Measurements from ENCODE around the gene DPEP1. TPM values are rescaled to one million over a fixed set of nuclear protein-coding genes. Genes with fewer than 3 reads are reported as not detected.
"Not testable (repeated sequence)": the region's sequence is repeated elsewhere in the genome, so short reads cannot be mapped to it uniquely, and the experiment has no call there.

The DPEP1 gene
- polyA plus RNA-seq, 3 donors: not detected

- Mint-ChIP-seq H3K27ac (no peak overlapping the region), H3K9me3 (peaks cover 0 to 4% (median 2%) of the 10 kb centered on the region in 7 donors), H3K36me3 (no peaks in the 10 kb centered on the region), H3K27me3 (ENCODE audit: low read depth in 3 of 3) (peaks cover 0 to 3% (median 0%) of the 10 kb centered on the region in 3 donors), H3K4me1 (no peaks in the 10 kb centered on the region), H3K4me3 (no peak overlapping the region)
- peaks cover 0 to 18% of the 10 kb centered on the region in 2 donors for H3K9me3 ChIP-seq (replicated peaks in 1 of 2; ENCODE audit: control insufficient read depth in 1 of 2, insufficient read depth in 1 of 2, low read length in 2 of 2)
- intact Hi-C loops (cut with micrococcal nuclease): no loop called here
- H3K4me3 ChIP-seq (replicated peaks in 1 of 3; ENCODE audit: low read depth in 2 of 3, low read length in 3 of 3): no peak overlapping the region
- H3K79me2 ChIP-seq (ENCODE audit: insufficient read depth, low read length): no peaks in the 10 kb centered on the region
- no peak for TF ChIP-seq CTCF (IDR thresholded peaks at IDR 0.05)
- no peak overlapping the region for H3K4me2 ChIP-seq (replicated peaks; ENCODE audit: extremely low read depth, low read length, poor library complexity, severe bottlenecking)
- H3K36me3 ChIP-seq (replicated peaks in 1 of 2; ENCODE audit: control insufficient read depth in 1 of 2, insufficient read depth in 2 of 2, low read length in 2 of 2): no peaks in the 10 kb centered on the region
- H4K20me1 ChIP-seq (ENCODE audit: insufficient read depth, low read length): no peaks in the 10 kb centered on the region
- no peaks in the 10 kb centered on the region for H3K27me3 ChIP-seq (ENCODE audit: control insufficient read depth in 2 of 2, insufficient read depth in 2 of 2, low read length in 2 of 2)
- no peak for DNase-seq
- H3K4me1 ChIP-seq (ENCODE audit: control insufficient read depth in 1 of 2, insufficient read depth in 2 of 2, low read length in 2 of 2): no peaks in the 10 kb centered on the region
- H3K9ac ChIP-seq (ENCODE audit: insufficient read depth, low read length, poor library complexity, severe bottlenecking): no peak overlapping the region
- no peak overlapping the region for H2AFZ ChIP-seq (ENCODE audit: insufficient read depth, low read depth, low read length, poor library complexity, severe bottlenecking)
- WGBS (ENCODE audit: insufficient coverage): 90% methylated on average over 9 of the region's 25 CpGs
- no peak overlapping the region for H3K27ac ChIP-seq (ENCODE audit: low read depth in 1 of 2, low read length in 2 of 2)
Measured at GRCh38 chr16:89586853-89587252, 26.6 kb upstream of the DPEP1 start.

- H3K4me3 Mint-ChIP-seq; intact Hi-C loops (cut with micrococcal nuclease); H3K9ac ChIP-seq (ENCODE audit: insufficient read depth, low read length, poor library complexity, severe bottlenecking); H3K9me3 Mint-ChIP-seq; H3K4me2 ChIP-seq (replicated peaks; ENCODE audit: extremely low read depth, low read length, poor library complexity, severe bottlenecking); H3K27me3 ChIP-seq (ENCODE audit: control insufficient read depth in 2 of 2, insufficient read depth in 2 of 2, low read length in 2 of 2); H4K20me1 ChIP-seq (ENCODE audit: insufficient read depth, low read length); H3K27ac Mint-ChIP-seq; H3K36me3 Mint-ChIP-seq; H3K79me2 ChIP-seq (ENCODE audit: insufficient read depth, low read length); H3K27ac ChIP-seq (ENCODE audit: low read depth in 1 of 2, low read length in 2 of 2); H3K4me1 Mint-ChIP-seq; H3K4me3 ChIP-seq (replicated peaks in 1 of 3; ENCODE audit: low read depth in 2 of 3, low read length in 3 of 3); H3K27me3 Mint-ChIP-seq (ENCODE audit: low read depth in 3 of 3); H3K4me1 ChIP-seq (ENCODE audit: control insufficient read depth in 1 of 2, insufficient read depth in 2 of 2, low read length in 2 of 2); DNase-seq; H3K36me3 ChIP-seq (replicated peaks in 1 of 2; ENCODE audit: control insufficient read depth in 1 of 2, insufficient read depth in 2 of 2, low read length in 2 of 2); H2AFZ ChIP-seq (ENCODE audit: insufficient read depth, low read depth, low read length, poor library complexity, severe bottlenecking): not testable (repeated sequence)
- peaks cover 0 to 18% of the 10 kb centered on the region in 2 donors for H3K9me3 ChIP-seq (replicated peaks in 1 of 2; ENCODE audit: control insufficient read depth in 1 of 2, insufficient read depth in 1 of 2, low read length in 2 of 2)
- 97% methylated on average over 13 of the region's 36 CpGs for WGBS (ENCODE audit: insufficient coverage)
Measured at GRCh38 chr16:89587676-89588075, 25.8 kb upstream of the DPEP1 start.

All from CD14-positive monocyte (primary cell).